ENCODE measurements around the gene TMED1.
A peak's percentile ranks its signal among the peaks of the same experiment; 100 is the strongest.
"Not testable (repeated sequence)": the region's sequence is repeated elsewhere in the genome, so short reads cannot be mapped to it uniquely, and the experiment has no call there.

The TMED1 gene, protein sequence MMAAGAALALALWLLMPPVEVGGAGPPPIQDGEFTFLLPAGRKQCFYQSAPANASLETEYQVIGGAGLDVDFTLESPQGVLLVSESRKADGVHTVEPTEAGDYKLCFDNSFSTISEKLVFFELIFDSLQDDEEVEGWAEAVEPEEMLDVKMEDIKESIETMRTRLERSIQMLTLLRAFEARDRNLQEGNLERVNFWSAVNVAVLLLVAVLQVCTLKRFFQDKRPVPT

DNA sequence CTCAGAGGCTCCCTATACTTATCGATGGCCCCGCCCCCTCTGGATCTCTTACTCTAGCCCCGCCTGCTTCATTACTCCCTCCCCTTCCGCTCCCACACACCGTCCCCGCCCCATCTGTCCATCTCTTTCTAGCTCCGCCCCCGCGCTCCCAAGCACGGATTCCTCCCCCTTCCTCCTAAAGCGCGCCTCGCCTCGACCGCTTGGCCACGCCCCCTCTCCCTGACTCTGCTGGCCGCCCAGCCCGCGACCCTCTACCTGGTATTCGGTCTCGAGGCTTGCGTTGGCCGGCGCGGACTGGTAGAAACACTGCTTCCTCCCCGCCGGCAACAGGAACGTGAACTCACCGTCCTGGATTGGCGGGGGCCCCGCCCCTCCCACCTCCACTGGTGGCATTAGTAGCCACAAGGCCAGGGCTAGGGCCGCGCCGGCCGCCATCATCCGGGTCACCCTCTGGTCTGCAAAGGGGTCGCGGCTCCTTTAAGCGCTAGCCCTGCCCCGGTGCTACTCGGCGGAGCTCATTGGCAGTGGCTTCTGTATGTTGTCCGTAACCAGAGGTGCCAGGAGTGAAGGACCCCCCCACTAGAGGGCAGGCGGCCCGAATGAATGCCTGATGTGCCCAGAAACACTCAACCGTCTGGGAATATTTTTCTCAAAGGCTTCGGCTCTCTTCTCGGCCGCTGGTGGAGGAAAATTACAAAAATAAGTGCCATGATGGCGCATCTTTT lies at the start of gene TMED1:
Gene TMED1, minus strand, starts transcription at position 459 of the 725 bp plus-strand sequence. Its CDS starts 21 bp downstream, at position 438.
- Mint-ChIP-seq H3K27ac (peak within 1 kb of the TSS; percentile 100), H3K4me3 (peak within 1 kb of the TSS; percentile 95), H3K27me3 (no peaks in the 10 kb centered on the region), H3K9me3 (peaks cover 7% of the 10 kb centered on the region), H3K36me3 (ENCODE audit: low read depth) (peaks cover 8% of the 10 kb centered on the region), H3K4me1 (ENCODE audit: low read depth) (peaks cover 19% of the 10 kb centered on the region)

DNA sequence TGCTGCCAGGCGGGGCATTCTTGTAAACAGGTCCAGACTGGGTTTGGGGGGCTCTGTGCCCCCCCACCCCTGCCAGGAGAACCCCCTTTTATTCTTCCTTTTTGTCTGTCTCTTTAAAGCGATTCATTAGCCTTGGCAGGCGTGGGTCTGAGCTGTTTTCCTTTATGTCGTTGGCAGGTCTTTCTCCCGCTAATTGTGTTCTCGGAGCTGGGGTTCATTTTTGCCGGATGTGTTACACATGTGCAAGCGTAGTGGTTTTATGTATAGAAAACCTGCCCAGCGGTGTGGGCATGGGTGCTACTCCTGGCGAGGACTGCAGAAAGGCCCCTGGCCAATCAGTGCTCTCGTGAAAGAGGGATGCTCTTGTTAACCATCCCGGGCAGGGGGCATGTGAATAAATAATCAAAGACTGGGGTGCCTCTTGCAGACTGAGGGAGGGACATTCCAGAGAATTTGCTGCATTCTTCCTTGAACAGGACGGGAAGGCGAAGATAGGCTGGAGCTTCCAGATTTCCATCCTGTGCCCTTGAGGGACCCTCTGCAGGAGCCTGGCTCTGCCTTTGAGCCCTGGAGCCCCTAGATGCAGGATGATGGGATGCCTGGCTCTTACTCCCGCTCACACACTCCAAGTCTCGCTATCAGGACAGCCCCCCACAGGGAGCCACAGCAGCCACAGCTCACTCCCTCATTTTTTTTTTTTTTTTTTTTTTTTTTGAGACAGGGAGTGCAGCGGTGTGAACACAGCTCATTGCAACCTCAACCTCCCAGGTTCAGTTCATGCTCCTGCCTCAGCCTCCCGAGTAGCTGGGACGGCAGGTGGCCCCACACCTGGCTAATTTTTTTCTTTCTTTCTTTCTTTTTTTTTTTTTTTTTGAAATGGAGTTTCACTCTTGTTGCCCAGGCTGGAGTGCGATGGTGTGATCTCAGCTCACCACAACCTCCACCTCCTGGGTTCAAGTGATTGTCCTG lies 49.5 kb upstream of the TMED1 start:
- H3K4me1 Mint-ChIP-seq (ENCODE audit: low read depth), result peaks cover 4% of the 10 kb centered on the region
- H3K27me3 Mint-ChIP-seq, result no peaks in the 10 kb centered on the region
- H3K27ac Mint-ChIP-seq, result no peak overlapping the region
- no peaks in the 10 kb centered on the region for H3K9me3 Mint-ChIP-seq
- no peaks in the 10 kb centered on the region for H3K36me3 Mint-ChIP-seq (ENCODE audit: low read depth)
- H3K4me3 Mint-ChIP-seq, result no peak overlapping the region

DNA sequence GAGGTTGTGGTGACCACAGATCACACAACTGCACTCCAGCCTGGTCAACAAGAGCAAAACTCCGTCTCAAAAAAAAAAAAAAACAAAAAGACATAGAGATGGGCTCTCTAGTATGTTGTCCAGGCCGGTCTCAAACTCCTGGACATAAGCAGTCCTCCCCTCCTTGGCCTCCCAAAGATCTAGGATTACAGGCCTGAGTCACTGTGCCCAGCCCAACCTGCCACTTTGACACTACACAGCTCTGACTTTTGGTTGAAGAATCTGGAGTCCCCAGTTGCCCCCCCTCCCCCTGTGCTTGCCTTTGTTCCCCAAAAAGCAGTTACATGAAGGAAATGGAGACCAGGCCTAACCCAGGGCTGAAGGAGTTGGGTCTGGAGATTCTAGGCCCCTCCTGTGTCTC lies 48.3 kb upstream of the TMED1 start:
- Mint-ChIP-seq H3K4me3 (no peak overlapping the region), H3K4me1 (ENCODE audit: low read depth) (peaks cover 13% of the 10 kb centered on the region), H3K9me3 (no peaks in the 10 kb centered on the region), H3K27me3 (no peaks in the 10 kb centered on the region), H3K36me3 (ENCODE audit: low read depth) (peaks cover 2% of the 10 kb centered on the region), H3K27ac (no peak overlapping the region)

DNA sequence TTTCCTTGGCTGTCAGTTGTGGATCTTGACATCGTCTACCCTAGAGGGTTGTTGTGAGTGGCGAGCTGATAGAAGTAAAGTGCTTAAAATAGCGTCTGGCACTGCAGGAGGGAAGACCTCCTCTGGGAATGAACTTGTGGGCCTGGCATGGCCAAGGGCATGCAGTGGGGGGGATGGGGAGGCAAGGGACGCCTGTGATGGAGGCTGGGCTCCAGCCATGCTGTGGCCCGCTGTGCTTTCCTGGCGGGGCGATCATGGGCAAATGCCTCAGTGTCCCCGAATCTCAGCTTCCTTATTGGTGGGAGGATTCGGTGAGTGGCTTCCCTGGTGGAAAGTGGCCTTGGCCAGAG lies 46.1 kb upstream of the TMED1 start:
- no peak overlapping the region for H3K27ac Mint-ChIP-seq
- no peaks in the 10 kb centered on the region for H3K9me3 Mint-ChIP-seq

DNA sequence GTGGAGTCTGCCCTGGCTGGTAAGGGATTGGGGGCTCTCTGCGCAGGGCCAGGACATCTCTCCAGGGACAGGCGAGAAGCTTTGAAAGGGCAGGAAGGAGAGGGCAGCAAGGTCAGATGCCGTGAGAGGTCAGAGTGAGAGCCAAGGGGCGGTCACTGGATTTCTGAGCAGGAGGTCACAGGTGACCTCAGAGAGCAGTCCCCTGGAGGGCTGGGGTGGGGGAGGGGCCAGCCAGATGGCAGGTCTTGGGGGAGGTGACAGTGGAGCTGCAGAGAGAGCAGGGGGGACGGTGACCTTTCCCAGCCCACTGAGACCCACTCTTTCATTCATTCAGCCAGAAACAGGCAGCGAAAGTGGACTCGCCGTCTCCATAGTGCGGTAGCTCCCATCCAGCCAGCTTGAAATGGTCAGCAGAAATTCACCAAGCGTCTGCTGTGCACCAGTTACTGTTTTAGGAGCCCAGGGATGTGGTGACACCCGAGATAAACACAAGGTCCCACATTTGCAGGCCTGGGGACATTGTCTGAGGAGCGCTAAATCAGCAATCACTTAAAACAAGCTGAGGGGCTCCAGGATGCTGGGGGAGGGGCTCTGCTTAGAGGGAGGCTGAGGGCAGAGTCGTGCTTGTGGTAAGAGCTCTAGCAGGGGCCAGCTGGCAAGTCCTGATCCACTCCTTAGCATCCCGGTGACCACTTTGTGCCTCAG lies 45.5 kb upstream of the TMED1 start:
- H3K4me1 Mint-ChIP-seq (ENCODE audit: low read depth), result peaks cover 33% of the 10 kb centered on the region

More for the DNA sequence above, 46.1 kb upstream of the TMED1 start:
- Mint-ChIP-seq H3K36me3 (ENCODE audit: low read depth) (peaks cover 5% of the 10 kb centered on the region), H3K4me1 (ENCODE audit: low read depth) (peaks cover 30% of the 10 kb centered on the region), H3K4me3 (no peak overlapping the region), H3K27me3 (no peaks in the 10 kb centered on the region)

DNA sequence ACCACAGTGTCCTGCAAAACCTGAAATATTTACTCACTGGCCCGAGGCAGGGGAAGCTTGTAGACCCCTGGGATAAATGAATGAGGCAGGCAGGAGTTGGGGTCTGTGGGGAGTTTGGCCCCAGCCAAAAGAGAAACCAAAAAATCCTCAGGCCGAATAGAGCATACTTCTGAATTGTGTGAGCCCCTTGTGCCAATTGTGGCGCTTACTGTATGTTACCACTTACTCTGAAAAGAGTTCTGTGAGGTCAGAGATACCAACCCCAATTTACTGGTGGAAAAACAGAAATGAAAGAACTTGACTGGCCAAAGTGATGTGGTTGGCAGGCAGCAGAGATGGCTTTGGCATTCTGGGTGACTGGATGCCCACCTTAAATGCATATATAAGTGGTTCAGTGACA lies 42.2 kb upstream of the TMED1 start:
- peaks cover 44% of the 10 kb centered on the region for H3K4me1 Mint-ChIP-seq (ENCODE audit: low read depth)
- H3K27me3 Mint-ChIP-seq, result no peaks in the 10 kb centered on the region
- peaks cover 5% of the 10 kb centered on the region for H3K36me3 Mint-ChIP-seq (ENCODE audit: low read depth)
- H3K27ac Mint-ChIP-seq, result peak overlapping the region; percentile 79
- no peaks in the 10 kb centered on the region for H3K9me3 Mint-ChIP-seq
- H3K4me3 Mint-ChIP-seq, result peak overlapping the region; percentile 6

More for the DNA sequence above, 45.5 kb upstream of the TMED1 start:
- Mint-ChIP-seq H3K36me3 (ENCODE audit: low read depth) (peaks cover 5% of the 10 kb centered on the region), H3K27ac (no peak overlapping the region), H3K9me3 (no peaks in the 10 kb centered on the region), H3K27me3 (no peaks in the 10 kb centered on the region), H3K4me3 (no peak overlapping the region)

DNA sequence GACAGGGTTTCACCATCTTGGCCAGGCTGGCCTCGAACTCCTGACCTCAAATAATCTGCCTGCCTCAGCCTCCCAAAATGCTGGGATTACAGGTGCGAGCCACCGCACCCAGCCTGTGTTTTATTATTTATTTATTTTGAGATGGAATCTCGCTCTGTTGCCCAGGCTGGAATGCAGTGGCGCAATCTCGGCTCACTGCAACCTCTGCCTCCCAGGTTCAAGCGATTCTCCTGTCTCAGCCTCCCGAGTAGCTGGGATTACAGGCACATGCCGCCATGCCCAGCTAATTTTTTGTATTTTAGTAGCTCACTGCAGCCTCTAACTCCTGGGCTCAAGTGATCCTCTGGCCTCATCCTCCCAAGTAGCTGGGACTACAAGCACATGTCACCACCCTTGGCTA lies 41.6 kb upstream of the TMED1 start:
- H3K4me1 Mint-ChIP-seq (ENCODE audit: low read depth), result peaks cover 51% of the 10 kb centered on the region
- not testable (repeated sequence) for H3K27ac Mint-ChIP-seq
- peak overlapping the region; percentile 6 for H3K4me3 Mint-ChIP-seq

DNA sequence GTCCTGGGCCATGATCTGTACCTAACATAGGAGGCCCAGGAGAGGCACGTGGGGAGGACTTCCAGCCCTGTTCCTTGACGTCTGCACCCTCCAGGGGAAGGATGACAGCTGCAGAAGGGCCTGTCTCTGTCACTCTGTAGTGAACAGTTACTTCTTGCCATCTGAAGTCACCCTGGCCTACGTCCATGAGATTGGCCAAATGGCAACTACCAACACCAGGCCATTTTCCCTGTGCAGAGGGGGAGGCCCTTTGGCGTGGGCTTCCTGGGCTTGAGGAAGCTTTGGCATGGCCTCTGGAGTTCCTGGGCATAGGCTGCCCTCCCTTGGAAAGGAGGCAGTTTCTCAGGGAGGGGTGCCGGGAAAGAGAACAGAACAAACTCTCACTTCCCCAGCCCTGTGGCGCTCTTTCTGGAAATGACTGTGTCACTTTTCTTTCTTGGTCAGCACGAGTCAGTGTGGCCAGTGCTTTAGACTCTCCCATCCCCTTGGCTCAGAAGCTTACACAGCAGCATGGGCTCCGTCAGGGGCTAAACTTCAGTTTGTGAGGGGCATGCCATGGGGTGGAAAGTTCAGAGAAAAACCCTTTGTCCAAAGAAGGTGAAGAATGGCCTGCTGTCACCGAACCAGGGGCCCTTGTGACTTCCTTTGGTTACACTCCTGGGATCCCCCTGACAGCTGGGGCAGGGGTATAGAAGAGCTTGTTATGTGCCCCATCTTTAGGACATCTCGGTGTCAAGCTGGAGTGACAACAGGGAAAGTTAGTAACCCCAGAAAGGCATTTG lies 40.6 kb upstream of the TMED1 start:
- H3K4me3 Mint-ChIP-seq, result no peak overlapping the region
- H3K27me3 Mint-ChIP-seq, result no peaks in the 10 kb centered on the region
- no peaks in the 10 kb centered on the region for H3K9me3 Mint-ChIP-seq
- peaks cover 54% of the 10 kb centered on the region for H3K4me1 Mint-ChIP-seq (ENCODE audit: low read depth)
- H3K36me3 Mint-ChIP-seq (ENCODE audit: low read depth), result peaks cover 5% of the 10 kb centered on the region
- H3K27ac Mint-ChIP-seq, result peak overlapping the region; percentile 56

More for the DNA sequence above, 41.6 kb upstream of the TMED1 start:
- H3K27me3 Mint-ChIP-seq; H3K9me3 Mint-ChIP-seq; H3K36me3 Mint-ChIP-seq (ENCODE audit: low read depth): not testable (repeated sequence)

DNA sequence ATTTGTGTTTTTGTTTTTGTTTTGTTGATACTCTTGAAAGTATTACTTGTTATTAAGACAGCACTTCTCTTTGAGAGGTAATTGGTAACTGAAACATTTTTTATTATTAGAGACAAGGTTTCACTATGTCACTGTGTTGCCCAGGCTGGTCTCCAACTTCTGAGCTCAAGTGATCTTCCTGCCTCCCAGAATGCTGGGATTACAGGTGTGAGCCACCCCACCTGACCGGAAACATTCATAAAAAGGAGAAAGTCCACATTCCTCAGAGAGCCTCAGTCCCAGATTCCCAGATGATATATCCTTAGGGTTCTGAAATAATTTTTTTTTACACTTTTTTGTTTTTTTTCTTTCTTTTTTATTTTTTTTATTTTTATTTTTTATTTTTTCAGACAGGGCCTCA lies 38.0 kb upstream of the TMED1 start:
- Mint-ChIP-seq H3K36me3 (ENCODE audit: low read depth) (peaks cover 1% of the 10 kb centered on the region), H3K9me3 (no peaks in the 10 kb centered on the region), H3K27me3 (no peaks in the 10 kb centered on the region), H3K4me1 (ENCODE audit: low read depth) (peaks cover 53% of the 10 kb centered on the region), H3K27ac (no peak overlapping the region), H3K4me3 (peak overlapping the region; percentile 47)

DNA sequence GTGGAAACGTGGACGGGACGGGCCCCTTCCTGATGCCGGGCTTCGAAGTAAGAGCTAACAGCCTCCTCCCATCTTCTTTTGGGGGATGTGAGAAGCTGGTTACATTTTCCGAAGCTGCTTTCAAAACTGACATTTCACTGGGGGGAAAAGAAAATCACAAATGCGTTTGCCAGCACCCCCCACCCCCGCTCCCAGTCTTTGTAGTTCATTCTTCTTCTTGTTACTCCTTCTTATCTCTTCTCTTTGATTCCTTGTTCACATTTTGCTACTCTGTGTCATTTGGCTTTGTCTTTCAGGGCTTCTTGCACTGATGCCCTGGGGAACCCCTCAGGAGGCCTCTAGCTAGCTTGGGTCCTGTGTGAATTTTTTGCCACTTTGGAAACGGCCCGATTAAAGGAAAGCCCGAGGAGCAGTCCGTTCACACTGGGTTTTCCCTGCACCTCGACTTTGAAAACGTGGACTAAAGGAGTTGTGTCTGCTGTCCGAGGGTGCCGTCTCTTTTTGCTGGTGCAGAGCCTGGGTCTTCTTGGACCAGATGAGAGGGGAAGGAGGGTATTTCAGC lies 36.6 kb upstream of the TMED1 start:
- H3K27me3 Mint-ChIP-seq, result no peaks in the 10 kb centered on the region

DNA sequence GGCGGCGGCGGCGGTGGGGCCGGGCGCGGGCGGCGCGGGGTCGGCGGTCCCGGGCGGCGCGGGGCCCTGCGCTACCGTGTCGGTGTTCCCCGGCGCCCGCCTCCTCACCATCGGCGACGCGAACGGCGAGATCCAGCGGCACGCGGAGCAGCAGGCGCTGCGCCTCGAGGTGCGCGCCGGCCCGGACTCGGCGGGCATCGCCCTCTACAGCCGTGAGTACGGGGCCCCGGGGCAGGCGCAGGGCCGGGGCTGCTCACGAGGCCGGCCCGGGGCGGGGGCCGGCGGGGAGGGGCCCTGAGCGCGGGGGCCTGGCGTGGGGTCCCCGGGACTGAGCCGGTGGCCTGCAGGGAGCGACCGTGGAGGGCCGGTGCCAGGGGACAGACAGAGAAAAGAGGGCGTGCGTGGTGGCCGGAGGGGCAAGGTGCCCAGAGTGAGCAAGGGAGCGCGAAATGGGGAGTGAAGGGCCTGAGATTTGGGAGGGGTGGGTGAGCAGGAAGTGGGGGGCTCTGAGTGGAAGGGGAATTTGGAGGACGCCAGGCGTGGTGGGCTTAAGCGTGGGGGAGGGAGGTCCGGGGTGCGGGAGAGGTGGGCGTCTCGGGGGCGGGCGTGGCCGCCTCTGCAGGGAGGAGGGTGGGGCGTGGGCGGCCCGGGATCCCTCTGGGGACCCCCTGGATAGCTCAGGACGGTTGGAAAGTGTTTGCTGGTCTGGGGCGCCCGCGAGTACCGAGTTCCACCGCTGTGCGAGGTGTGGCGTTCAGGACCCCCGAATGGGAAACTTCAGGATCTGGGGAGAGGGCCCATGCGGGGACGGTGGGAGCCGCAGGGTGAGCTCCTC lies 35.9 kb upstream of the TMED1 start:
- Mint-ChIP-seq H3K4me1 (ENCODE audit: low read depth) (peaks cover 42% of the 10 kb centered on the region), H3K27me3 (no peaks in the 10 kb centered on the region), H3K36me3 (ENCODE audit: low read depth) (no peaks in the 10 kb centered on the region), H3K4me3 (peak overlapping the region; percentile 80), H3K27ac (peak overlapping the region; percentile 85), H3K9me3 (no peaks in the 10 kb centered on the region)

More for the DNA sequence above, 36.6 kb upstream of the TMED1 start:
- Mint-ChIP-seq H3K4me3 (peak overlapping the region; percentile 80), H3K9me3 (no peaks in the 10 kb centered on the region), H3K36me3 (ENCODE audit: low read depth) (no peaks in the 10 kb centered on the region), H3K27ac (peak overlapping the region; percentile 85), H3K4me1 (ENCODE audit: low read depth) (peaks cover 46% of the 10 kb centered on the region)

DNA sequence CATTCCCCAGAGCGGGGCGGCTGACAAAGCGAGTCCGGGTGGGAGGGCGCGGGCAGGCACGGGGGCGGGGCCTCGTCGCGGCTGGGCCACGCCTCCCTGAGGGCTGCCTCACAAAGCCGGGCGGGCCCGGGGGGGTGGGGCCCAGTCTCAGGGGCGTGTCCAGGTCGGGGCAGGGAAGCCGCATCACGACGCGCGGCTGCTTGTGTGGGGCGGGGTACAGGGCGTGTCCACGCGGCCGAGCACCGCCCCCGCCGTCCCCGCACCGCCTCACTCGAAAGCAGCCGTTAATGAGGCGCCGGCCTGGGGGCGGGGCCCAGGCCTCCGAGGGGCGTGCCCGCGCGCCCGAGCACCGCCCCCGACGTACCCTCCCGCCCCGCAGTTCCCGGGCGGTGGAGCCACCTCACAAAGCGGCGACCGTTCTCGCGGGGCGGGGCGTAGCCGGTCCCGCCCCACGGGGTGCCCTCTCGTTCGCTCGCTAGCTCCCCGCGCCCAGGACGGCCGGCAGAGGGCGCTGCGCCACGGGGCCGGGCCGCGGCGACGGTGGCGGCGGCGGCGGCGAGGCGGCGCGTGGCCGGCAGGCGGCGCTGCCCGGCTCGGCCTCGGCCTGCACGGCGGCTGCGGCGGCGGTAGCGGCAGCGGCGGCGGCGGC lies 35.1 kb upstream of the TMED1 start, which contains the start of gene CARM1:
Gene CARM1, plus strand, starts transcription at position 599 of the 649 bp plus-strand sequence. CDS start 150 bp downstream, outside the sequence.
- Mint-ChIP-seq H3K4me1 (ENCODE audit: low read depth) (peaks cover 34% of the 10 kb centered on the region), H3K27me3 (no peaks in the 10 kb centered on the region), H3K9me3 (no peaks in the 10 kb centered on the region), H3K36me3 (ENCODE audit: low read depth) (no peaks in the 10 kb centered on the region), H3K4me3 (peak within 1 kb of the TSS; percentile 81), H3K27ac (peak within 1 kb of the TSS; percentile 88)
